Stomach (tissue), 9 donors: ENCODE results near the gene CCDC73. TPM values are rescaled to one million over a fixed set of nuclear protein-coding genes. Genes with fewer than 3 reads are reported as not detected.

Experiments
- DNase-seq, 2 donors: peaks; one replicate each; pipeline versions ENCODE4 v3.0.0 to v3.0.0-alpha.2; 2013 to 2019
- H3K27ac ChIP-seq, 5 donors: fragments of 200-600 bp in 4 of 5; sonication (generic) in 4 of 5; one replicate each; pipeline ENCODE4 v1.5.1; 2013 to 2019; ENCODE audit warnings: mild to moderate bottlenecking in 1 of 5, moderate library complexity in 1 of 5
- H3K27me3 ChIP-seq, 3 donors: fragments of 200-600 bp; sonication (generic); one replicate each; pipeline ENCODE4 v1.5.1; 2017 to 2019; ENCODE audit warnings: mixed run types in 1 of 3
- H3K36me3 ChIP-seq, 4 donors: fragments of 200-600 bp; sonication (generic); 1 replicate in 3 of 4; 2 replicates in 1 of 4; pipeline ENCODE4 v1.5.1; 2016 to 2019
- H3K4me1 ChIP-seq, 4 donors: fragments of 200-600 bp; sonication (generic); one replicate each; pipeline ENCODE4 v1.5.1; 2016 to 2019
- H3K4me3 ChIP-seq, 4 donors: fragments of 200-600 bp; sonication (generic) in 3 of 4; one replicate each; pipeline ENCODE4 v1.5.1; 2016 to 2019; ENCODE audit warnings: mild to moderate bottlenecking in 1 of 4
- H3K9me3 ChIP-seq, 4 donors: fragments of 200-600 bp; sonication (generic); one replicate each; pipeline ENCODE4 v1.5.1; 2016 to 2019
- EP300 ChIP-seq: sonication (generic); formaldehyde crosslinking; IDR thresholded peaks from one replicate; pipeline ENCODE4 v1.6.1; 2017; ENCODE audit warnings: antibody characterized with exemption
- POLR2A ChIP-seq, 4 donors: fragments of 450-650 bp; IDR thresholded peaks; one replicate each; pipeline ENCODE4 v1.6.1; 2016; ENCODE audit warnings: antibody characterized with exemption in 4 of 4, control low read depth in 2 of 4, mild to moderate bottlenecking in 1 of 4, moderate library complexity in 1 of 4
- POLR2AphosphoS5 ChIP-seq, 3 donors: sonication (generic); formaldehyde crosslinking; IDR thresholded peaks; one replicate each; pipeline ENCODE4 v1.6.1; 2016; ENCODE audit warnings: antibody characterized with exemption in 3 of 3
- WGBS, 5 donors: extraction: QIAGEN DNeasy Blood & Tissue Kit in 3 of 5; methylation state at CpG; one replicate each; pipeline versions ENCODE4 v1.1.5 to v1.1.7; 2013 to 2018; 5-methylcytosine and 5-hydroxymethylcytosine counted together
- intact Hi-C: fragments of 100-400 bp; cut with DNase I; formaldehyde crosslinking; loops from one replicate; pipeline ENCODE4 v1.15.1; 2023; ENCODE audit warnings: low total_unique reads
- polyA plus RNA-seq, 3 donors: library from polyadenylated mRNA; stranded (reverse); fragments of 200-250 nt; gene quantifications; one replicate each; pipeline ENCODE4 v1.2.3, GENCODE V29; 2013
- total RNA-seq, 5 donors: library from RNA; depleted of rRNA; stranded (reverse); fragments of >200 nt; gene quantifications; one replicate each; pipeline versions ENCODE4 v1.1.0 to v1.2.3, GENCODE V29; 2014 to 2016
- TF ChIP-seq, protein P1 (sequence below), 7 experiments: fragments of 450-650 bp in 4 of 7; fragments of 200-600 bp in 3 of 7; sonication (generic) in 3 of 7; IDR thresholded peaks; one replicate each; pipeline ENCODE4 v1.5.1; 2016 to 2019; ENCODE audit warnings: antibody characterized with exemption in 7 of 7, control low read depth in 2 of 7, mild to moderate bottlenecking in 1 of 7
- donor health status: healthy with polysubstance abuse.
- donor health status: Bipolar disorder and iron deficiency.
- donor health status: healthy.

Gene CCDC73
- total and polyA plus RNA-seq, 8 donors, result 0.37 TPM; not detected in 7

DNA sequence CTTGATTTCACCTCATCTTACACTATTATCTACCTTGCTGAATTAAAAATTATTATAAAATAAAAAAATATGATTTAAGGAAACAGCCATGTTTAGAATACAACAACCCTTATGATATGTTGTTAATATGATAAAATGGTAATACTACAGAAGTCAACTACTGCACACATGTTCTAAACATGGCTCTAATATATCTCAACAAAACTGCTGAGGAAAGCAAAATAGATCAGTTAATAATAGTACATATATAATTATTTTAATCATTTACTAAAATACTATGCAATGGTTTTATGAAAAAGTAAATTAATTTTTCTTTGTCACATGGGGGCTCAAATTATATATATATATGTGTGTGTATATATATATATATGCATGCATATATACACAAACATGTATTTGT is 153.1 kb downstream of the CCDC73 start:
- no peak for DNase-seq
- Histone ChIP-seq H3K4me1 (no peaks in the 10 kb centered on the region), H3K27me3 (no peaks in the 10 kb centered on the region), H3K27ac (no peak overlapping the region), H3K36me3 (no peaks in the 10 kb centered on the region), H3K9me3 (no peaks in the 10 kb centered on the region), H3K4me3 (no peak overlapping the region)
- intact Hi-C loops, result no loop called here
- TF ChIP-seq POLR2AphosphoS5 (IDR thresholded peaks at IDR 0.05), result no peak
- no peak for TF ChIP-seq EP300
- TF ChIP-seq POLR2A (IDR thresholded peaks at IDR 0.05), result no peak
- TF ChIP-seq, protein P1, sequence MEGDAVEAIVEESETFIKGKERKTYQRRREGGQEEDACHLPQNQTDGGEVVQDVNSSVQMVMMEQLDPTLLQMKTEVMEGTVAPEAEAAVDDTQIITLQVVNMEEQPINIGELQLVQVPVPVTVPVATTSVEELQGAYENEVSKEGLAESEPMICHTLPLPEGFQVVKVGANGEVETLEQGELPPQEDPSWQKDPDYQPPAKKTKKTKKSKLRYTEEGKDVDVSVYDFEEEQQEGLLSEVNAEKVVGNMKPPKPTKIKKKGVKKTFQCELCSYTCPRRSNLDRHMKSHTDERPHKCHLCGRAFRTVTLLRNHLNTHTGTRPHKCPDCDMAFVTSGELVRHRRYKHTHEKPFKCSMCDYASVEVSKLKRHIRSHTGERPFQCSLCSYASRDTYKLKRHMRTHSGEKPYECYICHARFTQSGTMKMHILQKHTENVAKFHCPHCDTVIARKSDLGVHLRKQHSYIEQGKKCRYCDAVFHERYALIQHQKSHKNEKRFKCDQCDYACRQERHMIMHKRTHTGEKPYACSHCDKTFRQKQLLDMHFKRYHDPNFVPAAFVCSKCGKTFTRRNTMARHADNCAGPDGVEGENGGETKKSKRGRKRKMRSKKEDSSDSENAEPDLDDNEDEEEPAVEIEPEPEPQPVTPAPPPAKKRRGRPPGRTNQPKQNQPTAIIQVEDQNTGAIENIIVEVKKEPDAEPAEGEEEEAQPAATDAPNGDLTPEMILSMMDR (IDR thresholded peaks at IDR 0.05), result no peak

DNA sequence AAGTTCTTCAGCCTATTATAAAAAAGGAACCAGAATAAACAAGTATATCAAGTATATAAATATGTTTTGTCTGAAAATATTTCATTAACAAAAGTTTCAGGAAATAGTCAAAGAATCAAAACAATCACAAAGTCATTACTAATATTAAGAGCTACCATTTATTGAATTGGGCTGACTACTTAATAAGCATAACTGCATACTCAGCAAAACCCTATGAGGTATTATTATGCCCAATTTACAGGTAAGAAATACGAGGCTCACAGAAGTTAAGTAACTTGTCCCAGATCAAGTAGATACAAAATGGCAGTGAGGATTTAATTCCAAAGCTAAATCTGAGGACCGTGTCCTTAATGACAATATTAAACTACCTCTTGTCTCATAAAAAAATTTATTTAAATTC is 158.6 kb downstream of the CCDC73 start:
- no peak for DNase-seq
- no peak overlapping the region for H3K27ac ChIP-seq
- H3K36me3 ChIP-seq, result no peaks in the 10 kb centered on the region
- TF ChIP-seq POLR2A (IDR thresholded peaks at IDR 0.05), result no peak
- TF ChIP-seq EP300, result no peak
- TF ChIP-seq, protein P1 (IDR thresholded peaks at IDR 0.05), result no peak
- TF ChIP-seq POLR2AphosphoS5 (IDR thresholded peaks at IDR 0.05), result no peak
- H3K4me3 ChIP-seq, result no peak overlapping the region
- no peaks in the 10 kb centered on the region for H3K9me3 ChIP-seq
- no peaks in the 10 kb centered on the region for H3K4me1 ChIP-seq
- 74 to 87% (median 82%) methylated on average over 2 of the region's 2 CpGs for WGBS, 5 donors
- intact Hi-C loops, result no loop called here
- H3K27me3 ChIP-seq, result no peaks in the 10 kb centered on the region

DNA sequence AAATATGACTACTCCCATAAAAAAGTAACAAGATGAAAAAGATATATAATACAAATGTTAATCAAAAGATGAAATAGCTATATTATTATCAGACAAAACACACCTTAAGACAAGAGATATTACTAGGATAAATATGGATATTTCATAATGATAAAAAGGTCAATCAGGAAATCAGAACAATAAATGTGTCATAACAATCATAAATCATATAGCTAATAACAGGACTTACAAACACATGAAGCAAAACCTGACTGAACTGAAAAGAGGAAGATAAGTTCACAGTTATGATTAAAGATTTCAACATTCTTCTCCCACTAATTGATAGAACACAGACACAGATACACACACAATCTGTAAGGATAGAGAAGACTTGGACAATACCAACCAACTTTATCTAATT is 163.6 kb downstream of the CCDC73 start:
- Histone ChIP-seq H3K4me1 (no peaks in the 10 kb centered on the region), H3K27me3 (no peaks in the 10 kb centered on the region), H3K9me3 (no peaks in the 10 kb centered on the region), H3K36me3 (no peaks in the 10 kb centered on the region), H3K27ac (no peak overlapping the region), H3K4me3 (no peak overlapping the region)
- no peak for DNase-seq
- intact Hi-C loops, result no loop called here
- no peak for TF ChIP-seq POLR2A (IDR thresholded peaks at IDR 0.05)
- no peak for TF ChIP-seq EP300
- TF ChIP-seq POLR2AphosphoS5 (IDR thresholded peaks at IDR 0.05), result no peak

DNA sequence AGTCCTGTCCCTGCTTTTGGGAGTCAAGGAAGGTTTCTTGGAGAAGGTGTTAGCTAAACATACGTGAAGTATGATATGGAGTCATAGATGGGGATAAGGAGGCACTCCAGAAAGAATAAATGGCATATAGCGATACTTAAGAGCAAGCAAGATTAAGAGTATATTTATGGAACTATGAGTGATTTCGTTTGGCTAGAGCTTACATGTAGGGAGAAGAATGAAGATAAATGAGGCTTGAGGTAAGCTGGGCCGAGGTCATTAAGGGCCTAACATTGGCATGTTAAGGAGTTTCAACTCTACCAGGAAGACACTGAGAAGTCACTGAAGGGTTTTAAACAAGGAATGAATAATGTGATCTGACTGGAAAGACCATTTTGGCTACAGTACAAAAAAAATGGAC is 177.6 kb downstream of the CCDC73 start:
- H3K4me1 ChIP-seq, result no peaks in the 10 kb centered on the region
- no peak for TF ChIP-seq POLR2A (IDR thresholded peaks at IDR 0.05)
- TF ChIP-seq, protein P1 (IDR thresholded peaks at IDR 0.05), result no peak
- no peak for TF ChIP-seq POLR2AphosphoS5 (IDR thresholded peaks at IDR 0.05)
- no peak for TF ChIP-seq EP300
- WGBS, 5 donors, result 60 to 73% (median 69%) methylated on average over 4 of the region's 4 CpGs
- H3K36me3 ChIP-seq, result no peaks in the 10 kb centered on the region
- no peak for DNase-seq
- intact Hi-C loops, result no loop called here
- H3K4me3 ChIP-seq, result no peak overlapping the region
- H3K9me3 ChIP-seq, result peaks cover 0 to 5% (median 0%) of the 10 kb centered on the region in 4 donors
- no peaks in the 10 kb centered on the region for H3K27me3 ChIP-seq
- H3K27ac ChIP-seq, result no peak overlapping the region

DNA sequence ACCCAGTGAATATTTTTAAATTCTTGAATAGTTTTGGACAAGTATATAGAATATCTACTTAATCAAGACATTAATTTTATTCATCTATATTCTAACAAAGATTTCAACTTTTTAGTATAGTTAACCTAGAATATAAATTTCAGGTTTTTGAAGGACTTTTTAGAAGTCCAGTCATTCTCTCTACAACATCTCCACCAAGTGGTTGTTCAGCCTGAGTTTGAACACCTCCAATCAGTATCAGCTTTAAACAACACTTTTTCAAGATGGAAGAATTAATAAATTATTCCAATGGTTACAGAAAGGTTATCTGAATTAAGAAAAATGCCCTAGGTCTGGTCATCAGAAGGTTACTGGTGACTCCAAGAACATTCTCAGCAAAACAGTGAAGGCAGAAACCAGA is 179.0 kb downstream of the CCDC73 start:
- intact Hi-C loops, result no loop called here
- no peaks in the 10 kb centered on the region for H3K4me1 ChIP-seq
- peak in 1 of 2 donors; percentile 20 for DNase-seq
- no peaks in the 10 kb centered on the region for H3K36me3 ChIP-seq
- no peaks in the 10 kb centered on the region for H3K9me3 ChIP-seq
- TF ChIP-seq, protein P1 (IDR thresholded peaks at IDR 0.05), result peak in 1 of 7 experiments; percentile 5
- no peak for TF ChIP-seq POLR2AphosphoS5 (IDR thresholded peaks at IDR 0.05)
- no peak overlapping the region for H3K27ac ChIP-seq
- no peak overlapping the region for H3K4me3 ChIP-seq
- H3K27me3 ChIP-seq, result no peaks in the 10 kb centered on the region
